CD4-positive, alpha-beta T cell (primary cell): ENCODE results near the gene METAP1D. TPM values are rescaled to one million over a fixed set of nuclear protein-coding genes. Genes with fewer than 3 reads are reported as not detected.

Source experiments
- ATAC-seq: fragments of 200-7000 bp; cut with Tn5 transposase; one replicate; pipeline ENCODE4 v1.10.0; 2022; ENCODE audit warnings: mild to moderate bottlenecking; ENCODE audit not compliant: poor library complexity
- CTCF ChIA-PET: fragments of 350-600 bp; sonication (Branson Sonifier 250); formaldehyde crosslinking; loops from one replicate; lab custom pipeline; 2021; ENCODE audit warnings: antibody characterized with exemption, inconsistent platforms; lab: Charles Lee
- POLR2A ChIA-PET: fragments of 350-600 bp; sonication (Branson Sonifier 250); formaldehyde crosslinking; loops from one replicate; lab custom pipeline; 2021; ENCODE audit warnings: antibody characterized with exemption, inconsistent platforms; lab: Charles Lee
- DNase-seq, 14 experiments: peaks; one replicate each; pipeline ENCODE4 v3.0.0-alpha.2; 2013 to 2020; ENCODE audit warnings: mixed read lengths in 2 of 14
- H3K27ac ChIP-seq, 2 donors: one replicate each; pipeline versions ENCODE4 v1.5.1 to v1.7.0; 2013; ENCODE audit warnings: low read length in 2 of 2, low read depth in 1 of 2, mild to moderate bottlenecking in 1 of 2
- H3K27me3 ChIP-seq, 2 experiments: 1 replicate in 1 of 2; 2 replicates in 1 of 2; pipeline versions ENCODE4 v1.6.1 to v1.7.0; 2013; ENCODE audit warnings: low read length in 2 of 2, control low read depth in 1 of 2, mild to moderate bottlenecking in 1 of 2, moderate library complexity in 1 of 2; ENCODE audit not compliant: insufficient read depth in 2 of 2, control insufficient read depth in 1 of 2
- H3K36me3 ChIP-seq: one replicate; pipeline ENCODE4 v1.6.1; 2013; ENCODE audit warnings: low read length, control low read depth; ENCODE audit not compliant: insufficient read depth
- H3K4me1 ChIP-seq: one replicate; pipeline ENCODE4 v1.6.1; 2013; ENCODE audit warnings: low read length, control low read depth; ENCODE audit not compliant: insufficient read depth
- H3K4me3 ChIP-seq: one replicate; pipeline ENCODE4 v1.5.1; 2013; ENCODE audit warnings: mild to moderate bottlenecking, low read length, moderate library complexity
- H3K9me3 ChIP-seq, 2 experiments: 1 replicate in 1 of 2; 2 replicates in 1 of 2; pipeline versions ENCODE4 v1.6.1 to v1.7.0; 2013; ENCODE audit warnings: low read length in 2 of 2, mild to moderate bottlenecking in 2 of 2, control low read depth in 1 of 2, moderate library complexity in 1 of 2; ENCODE audit not compliant: control insufficient read depth in 1 of 2, insufficient read depth in 1 of 2
- H3K27ac Mint-ChIP-seq: one replicate; pipeline ENCODE4 v1.8.0; 2020; ENCODE audit warnings: mixed read lengths
- H3K27me3 Mint-ChIP-seq: one replicate; pipeline ENCODE4 v1.8.0; 2021; ENCODE audit warnings: mixed read lengths
- H3K36me3 Mint-ChIP-seq: one replicate; pipeline ENCODE4 v1.8.0; 2021; ENCODE audit warnings: low read depth, mixed read lengths
- H3K4me1 Mint-ChIP-seq: one replicate; pipeline ENCODE4 v1.8.0; 2021; ENCODE audit warnings: low read depth, mixed read lengths
- H3K4me3 Mint-ChIP-seq: one replicate; pipeline ENCODE4 v1.8.0; 2020; ENCODE audit warnings: mild to moderate bottlenecking, mixed read lengths
- H3K9me3 Mint-ChIP-seq: one replicate; pipeline ENCODE4 v1.8.0; 2020; ENCODE audit warnings: mixed read lengths
- CTCF ChIP-seq: fragments of 200-600 bp; IDR thresholded peaks from one replicate; pipeline ENCODE4 v1.8.0; 2022; ENCODE audit warnings: antibody characterized with exemption, mild to moderate bottlenecking
- intact Hi-C, 2 experiments: fragments of 100-400 bp; cut with DNase I in 1 of 2; cut with micrococcal nuclease in 1 of 2; formaldehyde crosslinking; loops; one replicate each; pipeline versions ENCODE4 v1.15.1 to v1.9.0; 2023 to 2025; cut with DNase I, micrococcal nuclease
- total RNA-seq, 174 experiments: library from RNA in 2 of 174; stranded (reverse) in 2 of 174; gene quantifications; one replicate each; pipeline ENCODE4 v1.2.3 and lab custom pipeline; 2021 to 2026

METAP1D gene
- total RNA-seq, 2 experiments from 2014 or later, result 7.2 to 7.9 TPM

GRCh38 chr2:171966235-171966634 is 33.5 kb upstream of the METAP1D start:
- H3K27me3 Mint-ChIP-seq, result no peaks in the 10 kb centered on the region
- Histone ChIP-seq H3K4me1 (no peaks in the 10 kb centered on the region), H3K4me3 (no peak overlapping the region), H3K27ac (no peak overlapping the region), H3K9me3 (no peaks in the 10 kb centered on the region), H3K36me3 (peaks cover 41% of the 10 kb centered on the region), H3K27me3 (no peaks in the 10 kb centered on the region)
- DNase-seq, result no peak
- H3K27ac Mint-ChIP-seq, result no peak overlapping the region
- no peak for TF ChIP-seq CTCF
- ChIA-PET POLR2A (no interaction called here), CTCF (no interaction called here)
- H3K9me3 Mint-ChIP-seq, result no peaks in the 10 kb centered on the region
- H3K36me3 Mint-ChIP-seq, result peaks cover 44% of the 10 kb centered on the region
- no peak for ATAC-seq
- H3K4me1 Mint-ChIP-seq, result peaks cover 35% of the 10 kb centered on the region
- intact Hi-C loops, result no loop called here
- H3K4me3 Mint-ChIP-seq, result no peak overlapping the region

- no peak overlapping the region for H3K4me3 Mint-ChIP-seq
- H3K36me3 ChIP-seq, result peaks cover 41% of the 10 kb centered on the region
- H3K4me1 ChIP-seq, result no peaks in the 10 kb centered on the region
- ATAC-seq, result no peak
- H3K27ac ChIP-seq, result no peak overlapping the region
- ChIA-PET POLR2A (no interaction called here), CTCF (no interaction called here)
- no peak for DNase-seq
- TF ChIP-seq CTCF, result no peak
- H3K4me3 ChIP-seq, result no peak overlapping the region
- no peaks in the 10 kb centered on the region for H3K27me3 ChIP-seq
- intact Hi-C loops, result no loop called here
- peaks cover 33% of the 10 kb centered on the region for H3K4me1 Mint-ChIP-seq
- no peaks in the 10 kb centered on the region for H3K9me3 Mint-ChIP-seq
- H3K9me3 ChIP-seq, result no peaks in the 10 kb centered on the region
- H3K27me3 Mint-ChIP-seq, result no peaks in the 10 kb centered on the region
- peaks cover 48% of the 10 kb centered on the region for H3K36me3 Mint-ChIP-seq
- no peak overlapping the region for H3K27ac Mint-ChIP-seq
These were observed 33.1 kb upstream of the METAP1D start for GRCh38 chr2:171966688-171967087.

DNA sequence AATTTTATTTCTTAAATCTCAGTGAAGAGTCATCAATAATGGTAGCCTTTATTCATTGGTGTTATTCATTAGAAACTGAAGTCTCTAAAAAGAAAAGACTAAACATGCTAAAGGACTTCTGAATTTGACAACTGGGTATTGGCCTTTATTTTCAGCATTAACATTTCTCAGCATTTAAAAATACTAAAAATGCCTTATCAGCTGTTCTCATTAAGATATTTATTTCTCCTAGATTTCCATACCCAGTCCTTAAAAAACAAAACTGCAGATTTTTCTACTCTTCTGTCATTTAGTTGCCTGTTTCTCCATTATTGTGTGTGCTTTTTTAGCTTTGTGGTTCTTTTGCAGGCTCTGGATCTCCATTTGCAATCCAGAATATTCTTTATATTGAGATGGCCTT is 31.2 kb upstream of the METAP1D start:
- Mint-ChIP-seq H3K27ac (no peak overlapping the region), H3K4me3 (no peak overlapping the region), H3K9me3 (no peaks in the 10 kb centered on the region), H3K36me3 (peaks cover 65% of the 10 kb centered on the region), H3K4me1 (peaks cover 28% of the 10 kb centered on the region), H3K27me3 (no peaks in the 10 kb centered on the region)
- Histone ChIP-seq H3K27ac (no peak overlapping the region), H3K36me3 (peaks cover 41% of the 10 kb centered on the region), H3K4me1 (no peaks in the 10 kb centered on the region), H3K9me3 (no peaks in the 10 kb centered on the region), H3K27me3 (no peaks in the 10 kb centered on the region), H3K4me3 (no peak overlapping the region)
- POLR2A ChIA-PET, result no interaction called here
- DNase-seq (no peak), ATAC-seq (no peak)
- intact Hi-C loops, result no loop called here
- CTCF ChIA-PET, result interaction anchor here (0.6 kb wide), 1 partner anchor 34 kb away, joined by 3 read pairs; no protein-coding TSS in a partner anchor
- TF ChIP-seq CTCF, result no peak
